Activated CD8-positive, alpha-beta memory T cell treated with anti-CD3 and anti-CD28 coated beads for 36 hours (primary cell): ENCODE data around the gene ATRX. TPM values are rescaled to one million over a fixed set of nuclear protein-coding genes. Genes with fewer than 3 reads are reported as not detected.
"Not testable (repeated sequence)": the region's sequence is repeated elsewhere in the genome, so short reads cannot be mapped to it uniquely, and the experiment has no call there.

Experiments used
- CTCF ChIA-PET: fragments of 350-600 bp; sonication (Branson Sonifier 250); formaldehyde crosslinking; loops from one replicate; lab custom pipeline; 2021; ENCODE audit warnings: antibody characterized with exemption; lab: Charles Lee
- POLR2A ChIA-PET: fragments of 350-600 bp; sonication (Branson Sonifier 250); formaldehyde crosslinking; loops from one replicate; lab custom pipeline; 2021; ENCODE audit warnings: antibody characterized with exemption; lab: Charles Lee
- total RNA-seq, 2 experiments: library from RNA; stranded (reverse); gene quantifications; one replicate each; pipeline ENCODE4 v1.2.3, GENCODE V29; 2021

ATRX gene, protein sequence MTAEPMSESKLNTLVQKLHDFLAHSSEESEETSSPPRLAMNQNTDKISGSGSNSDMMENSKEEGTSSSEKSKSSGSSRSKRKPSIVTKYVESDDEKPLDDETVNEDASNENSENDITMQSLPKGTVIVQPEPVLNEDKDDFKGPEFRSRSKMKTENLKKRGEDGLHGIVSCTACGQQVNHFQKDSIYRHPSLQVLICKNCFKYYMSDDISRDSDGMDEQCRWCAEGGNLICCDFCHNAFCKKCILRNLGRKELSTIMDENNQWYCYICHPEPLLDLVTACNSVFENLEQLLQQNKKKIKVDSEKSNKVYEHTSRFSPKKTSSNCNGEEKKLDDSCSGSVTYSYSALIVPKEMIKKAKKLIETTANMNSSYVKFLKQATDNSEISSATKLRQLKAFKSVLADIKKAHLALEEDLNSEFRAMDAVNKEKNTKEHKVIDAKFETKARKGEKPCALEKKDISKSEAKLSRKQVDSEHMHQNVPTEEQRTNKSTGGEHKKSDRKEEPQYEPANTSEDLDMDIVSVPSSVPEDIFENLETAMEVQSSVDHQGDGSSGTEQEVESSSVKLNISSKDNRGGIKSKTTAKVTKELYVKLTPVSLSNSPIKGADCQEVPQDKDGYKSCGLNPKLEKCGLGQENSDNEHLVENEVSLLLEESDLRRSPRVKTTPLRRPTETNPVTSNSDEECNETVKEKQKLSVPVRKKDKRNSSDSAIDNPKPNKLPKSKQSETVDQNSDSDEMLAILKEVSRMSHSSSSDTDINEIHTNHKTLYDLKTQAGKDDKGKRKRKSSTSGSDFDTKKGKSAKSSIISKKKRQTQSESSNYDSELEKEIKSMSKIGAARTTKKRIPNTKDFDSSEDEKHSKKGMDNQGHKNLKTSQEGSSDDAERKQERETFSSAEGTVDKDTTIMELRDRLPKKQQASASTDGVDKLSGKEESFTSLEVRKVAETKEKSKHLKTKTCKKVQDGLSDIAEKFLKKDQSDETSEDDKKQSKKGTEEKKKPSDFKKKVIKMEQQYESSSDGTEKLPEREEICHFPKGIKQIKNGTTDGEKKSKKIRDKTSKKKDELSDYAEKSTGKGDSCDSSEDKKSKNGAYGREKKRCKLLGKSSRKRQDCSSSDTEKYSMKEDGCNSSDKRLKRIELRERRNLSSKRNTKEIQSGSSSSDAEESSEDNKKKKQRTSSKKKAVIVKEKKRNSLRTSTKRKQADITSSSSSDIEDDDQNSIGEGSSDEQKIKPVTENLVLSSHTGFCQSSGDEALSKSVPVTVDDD (N-terminal part only)
- total RNA-seq: 10 to 100 TPM; 52.3 to 60.8 TPM

DNA sequence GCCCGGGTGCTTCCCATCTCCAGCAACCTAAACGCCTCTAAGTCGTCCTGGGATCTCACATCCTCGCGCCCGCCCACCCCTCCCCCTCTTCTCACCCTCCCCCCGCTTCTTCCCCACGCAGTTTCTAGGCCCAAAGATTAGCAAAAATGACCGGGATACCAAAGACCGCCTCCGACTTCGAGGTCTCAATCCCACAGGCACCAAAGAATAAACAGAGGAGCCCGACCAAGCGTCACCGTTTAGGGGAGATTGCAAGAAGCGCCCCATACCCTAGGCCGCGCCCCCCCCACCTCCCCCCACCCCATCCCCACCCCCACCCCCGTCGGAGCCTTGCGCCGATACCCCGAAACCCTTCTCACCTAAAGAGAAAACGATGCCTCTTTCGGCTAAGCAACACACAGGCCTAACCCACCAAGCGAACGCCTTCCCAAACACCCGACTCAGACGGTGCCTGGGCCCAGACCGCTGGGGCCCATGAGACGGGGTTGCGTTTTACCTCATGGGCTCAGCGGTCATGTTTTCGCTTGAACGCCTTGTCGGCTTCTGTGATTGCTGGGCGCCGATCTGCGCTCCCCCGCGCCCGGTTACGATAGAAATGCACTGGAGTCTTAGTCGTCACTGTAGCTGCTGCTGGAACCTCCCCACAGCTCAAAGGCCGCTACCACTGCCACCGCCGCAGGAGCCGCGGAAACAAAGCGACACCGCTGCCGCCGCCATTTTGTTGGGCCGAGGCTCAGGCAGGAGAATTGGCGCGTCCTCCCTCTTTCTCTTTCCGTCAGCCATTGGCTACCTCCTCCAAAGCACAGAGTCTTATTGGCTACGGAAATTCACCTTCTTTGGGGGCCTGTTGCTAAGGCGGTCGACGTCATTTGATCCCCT, at the start of gene ATRX:
Gene ATRX (minus strand): TSS at position 731 of the 879 bp plus-strand sequence. CDS start 215 bp downstream, at position 516.
- ChIA-PET CTCF (no interaction called here), POLR2A (no interaction called here)

DNA sequence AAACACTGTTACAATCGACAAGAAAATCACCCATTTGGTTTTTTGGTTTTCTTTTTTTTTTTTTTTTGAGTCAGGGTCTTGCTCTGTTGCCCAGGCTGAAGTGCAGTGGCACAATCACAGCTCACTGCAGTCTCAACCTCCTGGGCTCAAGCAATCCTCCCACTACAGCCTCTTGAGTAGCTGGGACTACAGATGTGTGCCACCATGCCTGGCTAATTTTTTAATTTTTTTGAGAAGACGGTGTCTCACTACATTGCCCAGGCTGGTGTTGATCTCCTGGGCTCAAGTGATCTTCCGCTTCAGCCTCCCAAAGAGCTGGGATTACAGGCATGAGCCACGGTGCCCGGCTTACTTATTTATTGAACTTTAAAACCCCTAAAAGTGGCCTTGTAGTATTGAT, 45.5 kb upstream of the ATRX start:
- CTCF ChIA-PET: interaction anchor here (0.7 kb wide), 1 partner anchor 30 kb away, joined by 3 read pairs; no protein-coding TSS in a partner anchor
- POLR2A ChIA-PET: not testable (repeated sequence)

DNA sequence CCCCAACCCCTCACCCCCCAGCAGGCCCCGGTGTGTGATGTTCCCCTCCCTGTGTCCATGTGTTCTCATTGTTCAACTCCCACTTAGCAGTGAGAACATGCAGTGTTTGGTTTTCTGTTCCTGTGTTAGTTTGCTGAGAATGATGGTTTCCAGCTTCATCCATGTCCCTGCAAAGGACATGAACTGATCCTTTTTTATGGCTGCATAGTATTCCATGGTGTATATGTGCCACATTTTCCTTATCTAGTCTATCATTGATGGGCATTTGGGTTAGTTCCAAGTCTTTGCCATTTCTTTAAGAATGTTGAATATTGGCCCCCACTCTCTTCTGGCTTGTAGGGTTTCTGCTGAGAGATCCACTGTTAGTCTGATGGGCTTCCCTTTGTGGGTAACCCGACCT, 36.0 kb upstream of the ATRX start:
- POLR2A ChIA-PET, CTCF ChIA-PET: not testable (repeated sequence)

DNA sequence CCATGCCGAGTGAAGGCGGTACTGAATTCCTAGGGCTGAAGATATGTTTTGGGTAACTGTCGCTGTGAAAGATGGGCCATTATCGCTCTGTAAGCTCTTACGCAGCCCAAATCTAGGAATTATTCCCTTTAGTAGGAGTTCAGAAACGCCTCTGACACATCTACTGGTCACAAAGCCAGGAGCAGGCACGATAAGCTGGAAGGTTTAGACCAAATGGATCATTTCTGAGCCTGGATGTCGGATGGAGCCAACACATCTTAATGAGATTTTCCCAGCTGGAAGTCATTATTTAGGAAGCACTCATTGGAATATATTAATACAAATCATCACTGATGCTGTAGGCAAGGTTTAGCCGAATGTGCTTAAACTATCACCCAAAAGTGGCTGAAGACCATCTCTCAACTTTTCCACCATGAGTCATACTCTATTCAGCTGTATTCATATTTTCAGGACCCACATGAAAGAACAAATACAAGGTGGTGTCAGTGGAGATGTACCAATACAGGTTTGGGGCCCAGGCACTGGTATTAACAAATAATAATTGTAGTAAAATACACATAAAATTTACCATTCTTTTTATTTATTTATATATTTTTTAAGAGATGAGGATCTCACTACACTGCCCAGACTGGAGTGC, 34.2 kb upstream of the ATRX start:
- POLR2A ChIA-PET: no interaction called here
- CTCF ChIA-PET: no interaction called here

DNA sequence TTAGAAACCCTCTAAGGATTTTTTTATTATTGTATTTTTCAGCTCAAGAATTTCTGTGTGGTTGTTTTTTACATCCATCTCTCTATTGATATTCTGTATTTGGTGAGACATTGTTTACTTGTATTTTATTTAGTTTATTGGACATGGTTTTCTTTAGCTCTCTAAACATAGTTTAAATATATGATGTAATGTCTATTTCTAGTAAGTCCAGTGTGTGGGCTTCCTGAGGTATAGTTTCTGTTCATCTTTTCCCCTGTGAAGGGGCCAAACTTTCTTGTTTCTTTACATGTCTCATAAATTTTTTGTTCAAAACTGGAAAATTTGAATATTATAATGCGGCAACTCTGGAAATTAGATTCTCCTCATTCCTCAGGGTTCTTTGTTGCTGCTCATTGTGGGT, 28.2 kb upstream of the ATRX start:
- CTCF ChIA-PET: no interaction called here

DNA sequence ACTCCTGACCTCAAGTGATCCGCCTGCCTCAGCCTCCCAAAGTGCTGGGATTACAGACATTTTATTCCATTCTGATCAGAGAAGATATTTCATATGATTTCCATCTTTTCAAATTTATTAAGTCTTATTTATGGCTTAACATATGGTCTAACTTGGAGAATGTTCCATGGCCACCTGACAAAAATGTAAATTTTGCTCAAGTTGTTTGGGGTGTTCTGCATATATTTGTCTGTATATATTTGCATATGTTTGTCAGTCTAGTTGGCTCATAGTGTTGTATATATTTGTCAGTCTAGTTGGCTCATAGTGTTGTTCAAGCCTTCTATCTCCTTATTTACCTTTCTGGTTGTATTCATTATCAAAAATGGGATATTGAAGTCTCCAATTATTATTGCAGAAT, 16.2 kb upstream of the ATRX start:
- ChIA-PET CTCF (no interaction called here), POLR2A (no interaction called here)

More for the DNA sequence above, 28.2 kb upstream of the ATRX start:
- POLR2A ChIA-PET: no interaction called here

DNA sequence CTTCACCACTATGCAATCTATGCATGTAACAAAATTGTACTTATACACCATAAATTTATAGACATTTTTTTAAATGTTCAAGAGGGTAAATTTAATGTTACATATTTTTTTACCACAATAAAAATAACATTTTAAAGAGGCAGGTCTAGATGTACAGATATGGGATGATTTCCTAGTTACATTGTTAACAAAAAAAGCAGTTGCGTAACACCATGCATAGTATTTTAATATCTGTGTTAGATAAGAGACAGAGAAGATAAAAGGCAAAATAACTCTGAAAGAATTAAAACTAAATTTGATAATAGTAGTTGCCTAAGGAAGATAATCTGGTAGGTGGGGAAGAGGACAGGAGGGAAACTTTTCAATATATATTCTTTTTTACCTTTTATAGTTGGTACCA, 9.1 kb upstream of the ATRX start:
- POLR2A ChIA-PET: no interaction called here
- CTCF ChIA-PET: no interaction called here

DNA sequence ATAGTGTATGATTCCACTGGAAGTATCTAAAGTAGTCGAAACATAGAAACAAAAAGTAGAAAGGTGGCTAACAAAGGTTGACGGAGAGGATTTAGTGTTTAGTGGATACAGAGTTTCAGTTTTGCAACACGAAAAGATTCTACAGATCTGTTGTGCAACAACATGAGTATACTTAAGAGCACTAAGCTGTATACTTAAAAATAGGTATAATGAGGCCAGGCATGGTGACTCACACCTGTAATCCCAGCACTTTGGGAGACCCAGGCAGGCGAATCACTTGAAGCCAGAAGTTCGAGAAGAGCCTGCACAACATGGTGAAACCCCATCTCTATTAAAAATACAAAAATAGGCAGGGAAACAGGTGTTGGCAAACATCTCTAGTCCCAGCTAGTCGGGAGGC, 7.9 kb upstream of the ATRX start:
- POLR2A ChIA-PET: no interaction called here
- CTCF ChIA-PET: no interaction called here

DNA sequence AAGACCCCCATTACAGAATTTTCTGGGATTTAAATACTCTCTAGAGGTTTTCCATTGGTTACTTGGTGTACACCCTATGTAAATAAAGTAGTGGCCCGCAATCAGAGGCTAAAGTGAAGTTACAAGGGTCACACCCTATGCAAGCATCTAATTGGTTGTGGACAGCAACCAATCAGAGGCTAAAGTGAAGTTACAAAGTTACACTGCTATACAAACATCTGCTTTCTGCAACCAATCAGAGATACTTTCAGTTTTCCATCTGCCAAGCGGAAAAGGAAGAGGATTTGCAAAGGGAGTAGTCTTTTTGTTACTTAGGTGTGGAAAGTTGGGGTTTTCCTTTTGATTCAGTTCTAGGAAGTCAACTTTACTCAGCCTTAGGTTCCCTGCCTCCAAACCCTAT, 2.0 kb upstream of the ATRX start:
- POLR2A ChIA-PET: no interaction called here

DNA sequence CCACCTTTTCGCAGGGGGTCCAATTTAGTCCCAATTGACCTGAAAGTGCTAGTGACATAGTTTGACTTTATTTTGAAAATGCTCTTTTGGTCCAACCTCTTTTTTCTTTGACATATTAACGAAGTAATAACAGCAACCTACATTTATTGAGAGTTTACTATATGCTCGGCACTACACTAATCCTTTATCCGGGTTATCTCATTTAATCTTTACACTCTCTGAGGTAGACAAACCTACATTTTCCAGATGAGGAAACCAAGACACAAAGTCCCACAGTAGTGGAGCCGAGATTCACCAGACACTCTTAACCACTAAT, 307 bp upstream of the ATRX start:
- ChIA-PET POLR2A (no interaction called here), CTCF (no interaction called here)

More for the DNA sequence above, 2.0 kb upstream of the ATRX start:
- CTCF ChIA-PET: no interaction called here

DNA sequence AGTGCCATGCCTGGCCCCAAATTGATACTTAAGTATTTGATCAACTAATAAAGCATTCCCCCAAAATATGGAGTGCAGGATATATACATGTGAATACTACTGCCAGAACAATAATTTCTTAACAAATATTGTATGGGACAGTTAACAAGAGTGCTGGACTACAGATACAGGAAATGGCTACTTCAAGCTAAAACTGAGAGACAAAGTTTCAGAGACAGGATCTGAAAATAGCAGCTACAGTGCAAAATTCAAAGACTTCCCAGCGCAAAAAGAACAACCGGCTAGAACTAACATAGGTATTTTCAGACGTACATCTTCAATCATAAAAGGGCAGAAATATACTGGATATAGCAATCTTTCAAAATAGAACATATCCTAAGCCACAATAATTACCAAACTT, 6.3 kb downstream of the ATRX start:
- POLR2A ChIA-PET: no interaction called here
- CTCF ChIA-PET: no interaction called here

DNA sequence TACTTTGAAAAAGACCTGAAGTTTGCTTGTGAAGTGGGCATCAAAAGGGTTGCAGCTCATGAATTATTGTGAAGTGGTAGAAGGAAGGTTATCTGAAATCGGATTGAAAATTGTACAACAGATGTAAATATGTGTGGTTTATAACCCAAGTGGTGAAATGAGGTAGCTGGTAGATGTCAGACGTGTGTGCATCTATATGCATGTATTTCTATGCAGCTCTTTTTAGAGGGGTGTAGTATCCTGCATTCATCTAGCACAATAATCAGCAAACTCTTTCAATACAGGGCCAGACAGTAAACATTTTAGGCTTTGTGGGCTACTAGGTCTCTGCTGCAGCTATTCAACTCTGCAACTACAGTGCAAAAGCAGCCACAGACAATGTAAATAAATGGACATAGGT, 9.4 kb downstream of the ATRX start:
- POLR2A ChIA-PET: no interaction called here

DNA sequence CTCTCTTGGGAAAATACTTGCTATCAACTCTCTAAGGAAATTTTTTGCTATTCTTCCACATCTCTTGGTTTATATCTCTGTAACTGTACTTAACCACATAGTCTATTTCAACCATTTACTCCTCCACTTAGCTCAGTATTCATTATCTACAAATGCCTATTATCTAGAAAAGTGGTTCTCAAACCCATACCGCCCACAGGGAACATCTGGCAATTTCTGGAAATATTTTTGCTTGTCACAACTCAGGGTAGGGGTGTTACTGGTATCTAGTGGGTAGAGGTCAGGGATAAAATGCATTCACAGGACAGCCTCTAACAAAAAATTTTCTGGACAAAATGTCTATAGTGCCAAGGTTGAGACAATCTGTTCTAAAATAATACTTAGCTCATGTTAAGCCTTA, 14.4 kb downstream of the ATRX start:
- ChIA-PET CTCF (interaction anchor here (0.7 kb wide), 1 partner anchor 77 kb away, joined by 3 read pairs; no protein-coding TSS in a partner anchor), POLR2A (no interaction called here)

More for the DNA sequence above, 9.4 kb downstream of the ATRX start:
- CTCF ChIA-PET: no interaction called here

DNA sequence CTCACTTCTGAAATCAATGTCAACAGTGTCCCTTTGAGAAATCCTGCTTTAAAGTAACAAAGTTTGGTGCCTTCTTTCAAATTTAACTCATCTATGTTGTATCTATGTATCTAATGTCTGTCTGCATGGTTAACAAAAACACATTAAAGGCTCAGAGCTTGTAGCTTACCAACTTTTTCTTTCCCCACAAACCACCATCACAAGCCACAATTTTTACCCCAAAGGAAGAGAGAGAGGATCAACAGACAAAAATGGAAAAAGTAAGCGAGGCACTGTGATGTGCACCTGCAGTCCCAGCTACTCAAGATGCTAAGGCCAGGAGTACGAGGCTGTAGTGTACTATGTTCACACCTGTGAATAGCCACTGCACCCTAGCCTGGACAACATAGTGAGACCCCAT, 17.2 kb downstream of the ATRX start:
- CTCF ChIA-PET: no interaction called here

DNA sequence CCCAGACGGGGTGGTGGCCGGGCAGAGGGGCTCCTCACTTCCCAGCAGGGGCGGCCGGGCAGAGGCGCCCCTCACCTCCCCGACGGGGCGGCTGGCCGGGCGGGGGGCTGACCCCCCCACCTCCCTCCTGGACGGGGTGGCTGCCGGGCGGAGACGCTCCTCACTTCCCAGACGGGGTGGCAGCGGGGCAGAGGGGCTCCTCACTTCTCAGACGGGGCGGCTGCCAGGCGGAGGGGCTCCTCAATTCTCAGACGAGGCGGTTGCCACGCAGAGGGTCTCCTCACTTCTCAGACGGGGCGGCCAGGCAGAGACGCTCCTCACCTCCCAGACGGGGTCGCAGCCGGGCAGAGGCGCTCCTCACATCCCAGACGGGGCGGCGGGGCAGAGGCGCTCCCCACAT, 19.8 kb downstream of the ATRX start:
- CTCF ChIA-PET, POLR2A ChIA-PET: not testable (repeated sequence)

More for the DNA sequence above, 17.2 kb downstream of the ATRX start:
- POLR2A ChIA-PET: no interaction called here

DNA sequence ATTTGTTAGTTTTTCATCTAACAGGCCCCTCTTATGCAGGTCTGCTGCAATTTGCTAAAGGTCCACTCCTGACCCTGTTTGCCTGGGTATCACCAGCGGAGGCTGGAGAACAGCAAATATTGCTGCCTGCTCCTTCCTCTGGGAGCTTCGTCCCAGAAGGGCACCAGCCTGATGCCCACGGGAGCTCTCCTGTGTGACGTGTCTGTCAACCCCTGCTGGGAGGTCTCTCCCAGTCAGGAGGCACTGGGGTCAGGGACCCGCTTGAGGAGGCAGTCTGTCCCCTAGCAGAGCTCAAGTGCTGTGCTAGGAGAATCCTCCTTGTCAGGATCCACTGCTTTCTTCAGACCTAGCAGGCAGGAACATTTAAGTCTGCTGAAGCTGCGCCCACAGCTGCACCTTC, 30.5 kb downstream of the ATRX start:
- POLR2A ChIA-PET: no interaction called here
- CTCF ChIA-PET: no interaction called here

DNA sequence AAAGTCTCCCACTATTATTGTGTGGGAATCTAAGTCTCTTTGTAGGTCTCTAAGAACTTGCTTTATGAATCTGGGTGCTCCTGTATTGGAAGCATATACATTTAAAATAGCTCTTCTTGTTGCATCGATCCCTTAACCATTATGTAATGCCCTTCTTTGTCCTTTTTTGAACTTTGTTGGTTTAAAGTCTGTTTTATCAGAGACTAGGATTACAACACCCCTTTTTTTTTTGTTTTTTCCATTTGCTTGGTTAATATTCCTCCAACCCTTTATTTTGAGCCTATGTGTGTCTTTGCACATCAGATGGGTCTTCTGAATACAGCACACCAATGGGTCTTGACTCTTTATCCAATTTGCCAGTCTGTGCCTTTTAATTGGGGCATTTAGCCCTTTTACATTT, 32.1 kb downstream of the ATRX start:
- POLR2A ChIA-PET: interaction anchor here (0.7 kb wide), 1 partner anchor 42 kb away, joined by 5 read pairs; no protein-coding TSS in a partner anchor
- CTCF ChIA-PET: not testable (repeated sequence)

DNA sequence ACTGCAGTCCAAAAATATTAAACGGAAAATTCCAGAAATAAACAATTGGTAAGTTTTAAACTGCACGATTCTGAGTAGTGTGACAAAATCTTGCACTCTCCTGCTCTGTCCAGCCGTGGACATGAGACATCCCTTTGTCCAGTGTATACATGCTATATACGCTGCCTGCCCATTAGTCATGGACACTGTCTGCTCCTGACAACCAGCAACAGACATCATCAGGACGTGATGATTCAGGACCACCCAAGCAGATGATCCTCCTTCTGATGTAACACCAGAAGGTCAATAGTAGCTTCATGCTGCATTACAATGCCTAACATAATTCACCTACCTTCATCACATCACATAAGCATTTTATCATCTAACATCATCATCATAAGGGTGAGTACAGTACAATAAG, 36.3 kb downstream of the ATRX start:
- ChIA-PET CTCF (no interaction called here), POLR2A (no interaction called here)
